ENCODE data around the gene TPGS1. TPM values are rescaled to one million over a fixed set of nuclear protein-coding genes. Genes with fewer than 3 reads are reported as not detected.

Gene TPGS1
- total and polyA plus RNA-seq, 4 donors, result 12.2 to 32.7 (median 25.5) TPM

GRCh38 chr19:506404-507285 lies 652 bp upstream of the TPGS1 start:
- H3K36me3 ChIP-seq (ENCODE audit: control insufficient read depth in 4 of 4, insufficient read depth in 4 of 4, low read length in 4 of 4), result peaks cover 0 to 6% (median 2%) of the 10 kb centered on the region in 4 donors
- TF ChIP-seq CTCF (IDR thresholded peaks at IDR 0.05; ENCODE audit: control extremely low read depth, extremely low read depth), result peak; percentile 91
- DNase-seq (peak; percentile 100), ATAC-seq (ENCODE audit: insufficient read depth, low FRiP score) (peak; percentile 86)
- H3K9ac ChIP-seq (ENCODE audit: insufficient read depth in 1 of 2, low read length in 2 of 2), result peak overlapping the region; percentile 63 to 66
- peak overlapping the region; percentile 38 for H3K4me3 ChIP-seq
- 3 to 4% methylated on average over 46 to 48 of the region's 48 CpGs for WGBS, 2 donors
- H3K27ac ChIP-seq (ENCODE audit: low read depth in 1 of 2, low read length in 1 of 2), result peak overlapping the region; percentile 92 to 98
- H3K27me3 ChIP-seq (ENCODE audit: control insufficient read depth in 3 of 3, insufficient read depth in 3 of 3, low read length in 2 of 3), result no peaks in the 10 kb centered on the region
- no peaks in the 10 kb centered on the region for H3K9me3 ChIP-seq (ENCODE audit: control insufficient read depth in 4 of 4, insufficient read depth in 3 of 4, low read length in 3 of 4)
- H3K4me1 ChIP-seq (ENCODE audit: control insufficient read depth in 5 of 5, insufficient read depth in 5 of 5, low read length in 5 of 5), result peaks cover 0 to 21% (median 5%) of the 10 kb centered on the region in 5 donors

GRCh38 chr19:508204-509150 lies 1.2 kb downstream of the TPGS1 start:
- H3K27me3 ChIP-seq (ENCODE audit: control insufficient read depth in 3 of 3, insufficient read depth in 3 of 3, low read length in 2 of 3), result no peaks in the 10 kb centered on the region
- 59 to 65% methylated on average over 32 of the region's 32 CpGs for WGBS, 2 donors
- H3K9ac ChIP-seq (ENCODE audit: insufficient read depth in 1 of 2, low read length in 2 of 2), result no peak overlapping the region
- H3K9me3 ChIP-seq (ENCODE audit: control insufficient read depth in 4 of 4, insufficient read depth in 3 of 4, low read length in 3 of 4), result no peaks in the 10 kb centered on the region
- peak overlapping the region; percentile 28 for H3K4me3 ChIP-seq
- peaks cover 0 to 28% (median 5%) of the 10 kb centered on the region in 5 donors for H3K4me1 ChIP-seq (ENCODE audit: control insufficient read depth in 5 of 5, insufficient read depth in 5 of 5, low read length in 5 of 5)
- DNase-seq, result no peak
- no peak for ATAC-seq (ENCODE audit: insufficient read depth, low FRiP score)
- no peak overlapping the region for H3K27ac ChIP-seq (ENCODE audit: low read depth in 1 of 2, low read length in 1 of 2)
- no peak for TF ChIP-seq CTCF (IDR thresholded peaks at IDR 0.05; ENCODE audit: control extremely low read depth, extremely low read depth)
- peaks cover 0 to 6% (median 2%) of the 10 kb centered on the region in 4 donors for H3K36me3 ChIP-seq (ENCODE audit: control insufficient read depth in 4 of 4, insufficient read depth in 4 of 4, low read length in 4 of 4)

- H3K4me1 ChIP-seq (ENCODE audit: control insufficient read depth in 5 of 5, insufficient read depth in 5 of 5, low read length in 5 of 5), result peaks cover 0 to 28% (median 5%) of the 10 kb centered on the region in 5 donors
- DNase-seq (peak; percentile 76 to 87 (median 78)), ATAC-seq (ENCODE audit: insufficient read depth, low FRiP score) (no peak)
- TF ChIP-seq CTCF (IDR thresholded peaks at IDR 0.05; ENCODE audit: control extremely low read depth, extremely low read depth), result peak; percentile 74
- H3K27ac ChIP-seq (ENCODE audit: low read depth in 1 of 2, low read length in 1 of 2), result peak overlapping the region; percentile 52 to 77
- H3K4me3 ChIP-seq, result no peak overlapping the region
- H3K27me3 ChIP-seq (ENCODE audit: control insufficient read depth in 3 of 3, insufficient read depth in 3 of 3, low read length in 2 of 3), result no peaks in the 10 kb centered on the region
- H3K9me3 ChIP-seq (ENCODE audit: control insufficient read depth in 4 of 4, insufficient read depth in 3 of 4, low read length in 3 of 4), result no peaks in the 10 kb centered on the region
- peaks cover 0 to 7% (median 5%) of the 10 kb centered on the region in 4 donors for H3K36me3 ChIP-seq (ENCODE audit: control insufficient read depth in 4 of 4, insufficient read depth in 4 of 4, low read length in 4 of 4)
- peak overlapping the region in 1 of 2 donors; percentile 51 for H3K9ac ChIP-seq (ENCODE audit: insufficient read depth in 1 of 2, low read length in 2 of 2)
- 8 to 15% methylated on average over 20 to 21 of the region's 21 CpGs for WGBS, 2 donors
Observed at GRCh38 chr19:510606-511100, 3.4 kb downstream of the TPGS1 start.
